K562 (cell line): ENCODE measurements around the gene DNAJA1. TPM values are rescaled to one million over a fixed set of nuclear protein-coding genes. Genes with fewer than 3 reads are reported as not detected.
A peak's percentile ranks its signal among the peaks of the same experiment; 100 is the strongest.

Experiments
- ATF7 ChIP-seq: fragments of 450-650 bp; IDR thresholded peaks from 2 replicates; pipeline ENCODE4 v1.7.1; 2014; ENCODE audit warnings: mild to moderate bottlenecking, moderate library complexity
- BCL6 ChIP-seq: fragments of 250-450 bp; sonication (Bioruptor Pico); IDR thresholded peaks from 2 replicates; pipeline ENCODE4 v1.4.0; 2020
- CHCHD3 ChIP-seq: fragments of 250-450 bp; sonication (Bioruptor Pico); IDR thresholded peaks from 2 replicates; pipeline ENCODE4 v2.1.2; 2022; ENCODE audit warnings: mild to moderate bottlenecking
- E2F3 ChIP-seq: fragments of 250-450 bp; sonication (Bioruptor Pico); IDR thresholded peaks from 2 replicates; pipeline ENCODE4 v1.4.0; 2020; ENCODE audit warnings: mild to moderate bottlenecking
- SREBF2 ChIP-seq: sonication (generic); formaldehyde crosslinking; IDR thresholded peaks from 2 replicates; pipeline ENCODE4 v1.4.0; 2020; ENCODE audit warnings: mild to moderate bottlenecking, missing genetic modification reagents
- XRCC4 ChIP-seq: IDR thresholded peaks from one replicate; pipeline ENCODE4 v1.6.1; 2011; ENCODE audit not compliant: insufficient read depth, insufficient read length; ENCODE audit errors: extremely low read depth
- ZNF57 ChIP-seq: fragments of 450-650 bp; formaldehyde crosslinking; IDR thresholded peaks from 2 replicates; pipeline ENCODE4 v1.4.0; 2020; ENCODE audit warnings: mild to moderate bottlenecking, moderate library complexity
- polyA plus RNA-seq, 8 experiments: library from polyadenylated mRNA; depleted of rRNA in 4 of 8; stranded (reverse) in 5 of 8; unstranded in 3 of 8; fragments of >200 nt; fragmentation: Nextera tagmentation in 2 of 8; fragmentation: Illumina TruSeq in 1 of 8; extraction: Ambion mirVana in 2 of 8; extraction: Trizol in 1 of 8; gene quantifications; 2 replicates each; pipeline versions ENCODE4 v1.2.1 to v1.2.3, GENCODE V29; 2011 to 2014; ENCODE audit warnings: inconsistent platforms in 1 of 8, missing spikeins in 1 of 8
- total RNA-seq, 7 experiments: library from RNA; depleted of rRNA in 6 of 7; stranded (reverse); fragments of >200 nt in 6 of 7; fragmentation: Illumina TruSeq in 2 of 7; extraction: Trizol in 2 of 7; gene quantifications; 2 replicates each; pipeline versions ENCODE4 v1.2.1 to v1.2.3, GENCODE V29; 2011 to 2021; ENCODE audit warnings: low replicate concordance in 1 of 7
- TF ChIP-seq, protein P1 (sequence below): fragments of 200-800 bp; sonication (Bioruptor generic); IDR thresholded peaks from 2 replicates; pipeline ENCODE4 v1.6.1; 2017; ENCODE audit warnings: missing genetic modification characterization, missing compliant biosample characterization
- TF ChIP-seq, protein P2 (sequence below): fragments of 450-650 bp; IDR thresholded peaks from 2 replicates; pipeline ENCODE4 v1.6.1; 2016; ENCODE audit warnings: borderline replicate concordance
- TF ChIP-seq, protein P3 (sequence below), 2 experiments: fragments of 450-650 bp in 1 of 2; sonication (generic) in 1 of 2; formaldehyde crosslinking in 1 of 2; IDR thresholded peaks; 2 replicates each; pipeline versions ENCODE4 v1.7.1 to v1.9.0; 2016 to 2022; ENCODE audit warnings: inconsistent platforms in 1 of 2, mild to moderate bottlenecking in 1 of 2, missing genetic modification reagents in 1 of 2
- TF ChIP-seq, protein P4 (sequence below): fragments of 200-800 bp; sonication (Bioruptor generic); IDR thresholded peaks from 2 replicates; pipeline ENCODE4 v1.6.1; 2017; ENCODE audit warnings: missing genetic modification characterization, missing compliant biosample characterization

Gene DNAJA1
- total and polyA plus RNA-seq, 9 of the 15 experiments (the other 6 are each of a cell fraction or from before 2014, with no cell fraction given), result 109 to 359 (median 175) TPM

DNA sequence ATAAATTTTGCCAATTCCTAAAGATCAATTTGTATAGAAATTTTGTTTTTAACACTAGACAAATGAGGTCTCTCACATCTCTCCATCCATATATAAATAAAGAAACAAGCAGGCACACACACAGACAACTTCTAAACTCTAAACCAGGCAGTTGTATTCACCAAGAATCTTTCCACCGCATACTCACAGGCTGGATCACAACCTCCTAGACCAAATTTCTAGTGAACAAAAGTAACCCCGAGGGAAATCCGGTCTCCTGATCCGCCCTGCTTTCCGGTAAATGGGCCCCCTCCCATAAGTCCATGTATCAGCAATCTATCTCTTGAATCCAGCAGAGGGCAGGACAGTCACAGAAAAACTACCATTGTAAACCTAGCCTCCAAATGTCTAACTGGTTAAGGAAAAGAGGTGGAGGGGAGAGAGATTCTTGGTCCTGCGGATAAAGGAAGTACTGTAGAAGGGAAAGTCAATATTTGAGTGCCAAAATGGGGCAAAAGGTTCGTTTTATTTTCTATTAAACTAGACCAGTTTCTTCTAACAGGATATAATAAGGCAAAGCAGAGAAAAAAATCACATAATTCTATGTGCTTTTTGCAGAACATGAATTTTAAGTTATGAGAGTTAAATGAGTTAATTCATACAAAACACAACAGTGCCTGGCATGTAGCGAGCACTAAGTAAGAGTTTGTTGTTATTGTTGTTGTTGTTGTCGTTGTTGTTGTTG lies 56.2 kb downstream of the DNAJA1 start (continued):
- TF ChIP-seq ZNF57 (CRISPR knock-in tag) (no peak), ATF7 (peak; percentile 25; the same call in 1 of the 2 replicates), E2F3 (no peak), XRCC4 (no peak), BCL6 (no peak), CHCHD3 (CRISPR knock-in tag) (no peak), SREBF2 (CRISPR knock-in tag) (no peak)
- TF ChIP-seq, protein P1, sequence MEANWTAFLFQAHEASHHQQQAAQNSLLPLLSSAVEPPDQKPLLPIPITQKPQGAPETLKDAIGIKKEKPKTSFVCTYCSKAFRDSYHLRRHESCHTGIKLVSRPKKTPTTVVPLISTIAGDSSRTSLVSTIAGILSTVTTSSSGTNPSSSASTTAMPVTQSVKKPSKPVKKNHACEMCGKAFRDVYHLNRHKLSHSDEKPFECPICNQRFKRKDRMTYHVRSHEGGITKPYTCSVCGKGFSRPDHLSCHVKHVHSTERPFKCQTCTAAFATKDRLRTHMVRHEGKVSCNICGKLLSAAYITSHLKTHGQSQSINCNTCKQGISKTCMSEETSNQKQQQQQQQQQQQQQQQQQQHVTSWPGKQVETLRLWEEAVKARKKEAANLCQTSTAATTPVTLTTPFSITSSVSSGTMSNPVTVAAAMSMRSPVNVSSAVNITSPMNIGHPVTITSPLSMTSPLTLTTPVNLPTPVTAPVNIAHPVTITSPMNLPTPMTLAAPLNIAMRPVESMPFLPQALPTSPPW (CRISPR knock-in tag), result peak; percentile 51; the same call in 1 of the 2 replicates
- TF ChIP-seq, protein P2, sequence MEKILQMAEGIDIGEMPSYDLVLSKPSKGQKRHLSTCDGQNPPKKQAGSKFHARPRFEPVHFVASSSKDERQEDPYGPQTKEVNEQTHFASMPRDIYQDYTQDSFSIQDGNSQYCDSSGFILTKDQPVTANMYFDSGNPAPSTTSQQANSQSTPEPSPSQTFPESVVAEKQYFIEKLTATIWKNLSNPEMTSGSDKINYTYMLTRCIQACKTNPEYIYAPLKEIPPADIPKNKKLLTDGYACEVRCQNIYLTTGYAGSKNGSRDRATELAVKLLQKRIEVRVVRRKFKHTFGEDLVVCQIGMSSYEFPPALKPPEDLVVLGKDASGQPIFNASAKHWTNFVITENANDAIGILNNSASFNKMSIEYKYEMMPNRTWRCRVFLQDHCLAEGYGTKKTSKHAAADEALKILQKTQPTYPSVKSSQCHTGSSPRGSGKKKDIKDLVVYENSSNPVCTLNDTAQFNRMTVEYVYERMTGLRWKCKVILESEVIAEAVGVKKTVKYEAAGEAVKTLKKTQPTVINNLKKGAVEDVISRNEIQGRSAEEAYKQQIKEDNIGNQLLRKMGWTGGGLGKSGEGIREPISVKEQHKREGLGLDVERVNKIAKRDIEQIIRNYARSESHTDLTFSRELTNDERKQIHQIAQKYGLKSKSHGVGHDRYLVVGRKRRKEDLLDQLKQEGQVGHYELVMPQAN, result no peak
- TF ChIP-seq, protein P3, sequence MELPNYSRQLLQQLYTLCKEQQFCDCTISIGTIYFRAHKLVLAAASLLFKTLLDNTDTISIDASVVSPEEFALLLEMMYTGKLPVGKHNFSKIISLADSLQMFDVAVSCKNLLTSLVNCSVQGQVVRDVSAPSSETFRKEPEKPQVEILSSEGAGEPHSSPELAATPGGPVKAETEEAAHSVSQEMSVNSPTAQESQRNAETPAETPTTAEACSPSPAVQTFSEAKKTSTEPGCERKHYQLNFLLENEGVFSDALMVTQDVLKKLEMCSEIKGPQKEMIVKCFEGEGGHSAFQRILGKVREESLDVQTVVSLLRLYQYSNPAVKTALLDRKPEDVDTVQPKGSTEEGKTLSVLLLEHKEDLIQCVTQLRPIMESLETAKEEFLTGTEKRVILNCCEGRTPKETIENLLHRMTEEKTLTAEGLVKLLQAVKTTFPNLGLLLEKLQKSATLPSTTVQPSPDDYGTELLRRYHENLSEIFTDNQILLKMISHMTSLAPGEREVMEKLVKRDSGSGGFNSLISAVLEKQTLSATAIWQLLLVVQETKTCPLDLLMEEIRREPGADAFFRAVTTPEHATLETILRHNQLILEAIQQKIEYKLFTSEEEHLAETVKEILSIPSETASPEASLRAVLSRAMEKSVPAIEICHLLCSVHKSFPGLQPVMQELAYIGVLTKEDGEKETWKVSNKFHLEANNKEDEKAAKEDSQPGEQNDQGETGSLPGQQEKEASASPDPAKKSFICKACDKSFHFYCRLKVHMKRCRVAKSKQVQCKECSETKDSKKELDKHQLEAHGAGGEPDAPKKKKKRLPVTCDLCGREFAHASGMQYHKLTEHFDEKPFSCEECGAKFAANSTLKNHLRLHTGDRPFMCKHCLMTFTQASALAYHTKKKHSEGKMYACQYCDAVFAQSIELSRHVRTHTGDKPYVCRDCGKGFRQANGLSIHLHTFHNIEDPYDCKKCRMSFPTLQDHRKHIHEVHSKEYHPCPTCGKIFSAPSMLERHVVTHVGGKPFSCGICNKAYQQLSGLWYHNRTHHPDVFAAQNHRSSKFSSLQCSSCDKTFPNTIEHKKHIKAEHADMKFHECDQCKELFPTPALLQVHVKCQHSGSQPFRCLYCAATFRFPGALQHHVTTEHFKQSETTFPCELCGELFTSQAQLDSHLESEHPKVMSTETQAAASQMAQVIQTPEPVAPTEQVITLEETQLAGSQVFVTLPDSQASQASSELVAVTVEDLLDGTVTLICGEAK (IDR thresholded peaks at IDR 0.05), result no peak
- TF ChIP-seq, protein P3 (CRISPR knock-in tag; IDR thresholded peaks at IDR 0.05), result no peak
- TF ChIP-seq, protein P4, sequence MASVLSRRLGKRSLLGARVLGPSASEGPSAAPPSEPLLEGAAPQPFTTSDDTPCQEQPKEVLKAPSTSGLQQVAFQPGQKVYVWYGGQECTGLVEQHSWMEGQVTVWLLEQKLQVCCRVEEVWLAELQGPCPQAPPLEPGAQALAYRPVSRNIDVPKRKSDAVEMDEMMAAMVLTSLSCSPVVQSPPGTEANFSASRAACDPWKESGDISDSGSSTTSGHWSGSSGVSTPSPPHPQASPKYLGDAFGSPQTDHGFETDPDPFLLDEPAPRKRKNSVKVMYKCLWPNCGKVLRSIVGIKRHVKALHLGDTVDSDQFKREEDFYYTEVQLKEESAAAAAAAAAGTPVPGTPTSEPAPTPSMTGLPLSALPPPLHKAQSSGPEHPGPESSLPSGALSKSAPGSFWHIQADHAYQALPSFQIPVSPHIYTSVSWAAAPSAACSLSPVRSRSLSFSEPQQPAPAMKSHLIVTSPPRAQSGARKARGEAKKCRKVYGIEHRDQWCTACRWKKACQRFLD (CRISPR knock-in tag), result no peak
